Small intestine (tissue), 7 donors: ENCODE results near the gene WAPL. TPM values are rescaled to one million over a fixed set of nuclear protein-coding genes. Genes with fewer than 3 reads are reported as not detected.

ENCODE experiments used
- DNase-seq, 2 donors: peaks; one replicate each; pipeline versions ENCODE4 v3.0.0 to v3.0.0-alpha.2; 2013
- FAIRE-seq: peaks from 2 replicates; lab custom pipeline; 2012; peaks lifted over from hg19 to GRCh38; lab: Jason Lieb, UNC
- H3K27ac ChIP-seq, 3 donors: one replicate each; pipeline ENCODE4 v1.5.1; 2013; ENCODE audit warnings: low read length in 2 of 3, mild to moderate bottlenecking in 2 of 3, control low read depth in 1 of 3, inconsistent platforms in 1 of 3, low read depth in 1 of 3, moderate library complexity in 1 of 3
- H3K27me3 ChIP-seq, 3 donors: one replicate each; pipeline ENCODE4 v1.6.1; 2013; ENCODE audit warnings: low read length in 3 of 3, inconsistent platforms in 1 of 3; ENCODE audit not compliant: control insufficient read depth in 3 of 3, insufficient read depth in 3 of 3
- H3K36me3 ChIP-seq, 3 donors: one replicate each; pipeline ENCODE4 v1.6.1; 2013; ENCODE audit warnings: low read length in 3 of 3, inconsistent platforms in 1 of 3, low read depth in 1 of 3, mild to moderate bottlenecking in 1 of 3, moderate library complexity in 1 of 3; ENCODE audit not compliant: control insufficient read depth in 3 of 3, insufficient read depth in 2 of 3
- H3K4me1 ChIP-seq, 3 donors: one replicate each; pipeline ENCODE4 v1.6.1; 2013; ENCODE audit warnings: low read length in 2 of 3, inconsistent platforms in 1 of 3, low read depth in 1 of 3, mild to moderate bottlenecking in 1 of 3, moderate library complexity in 1 of 3; ENCODE audit not compliant: control insufficient read depth in 3 of 3, insufficient read depth in 2 of 3
- H3K4me3 ChIP-seq, 3 donors: one replicate each; pipeline ENCODE4 v1.5.1; 2013; ENCODE audit warnings: low read length in 3 of 3, control low read depth in 1 of 3, inconsistent platforms in 1 of 3, low read depth in 1 of 3, mild to moderate bottlenecking in 1 of 3, moderate library complexity in 1 of 3
- H3K9me3 ChIP-seq, 2 donors: one replicate each; pipeline ENCODE4 v1.6.1; 2013; ENCODE audit warnings: low read depth in 1 of 2, low read length in 1 of 2; ENCODE audit not compliant: control insufficient read depth in 2 of 2, insufficient read depth in 1 of 2
- WGBS, 3 donors: extraction: QIAGEN DNeasy Blood & Tissue Kit; methylation state at CpG; one replicate each; pipeline ENCODE4 v1.1.7; 2013; 5-methylcytosine and 5-hydroxymethylcytosine counted together
- polyA plus RNA-seq, 4 donors: library from polyadenylated mRNA; stranded (reverse) in 3 of 4; unstranded in 1 of 4; fragments of 200-250 nt in 3 of 4; fragments of 120-200 nt in 1 of 4; gene quantifications; one replicate each; pipeline versions ENCODE4 v1.2.1 to v1.2.3, GENCODE V29; 2013
- donor health status: healthy with polysubstance abuse.
- donor health status: control.
- donor health status: control.
- donor health status: Bipolar disorder and iron deficiency.
- donor health status: healthy.

The WAPL gene
- polyA plus RNA-seq, 4 donors, result 15.7 to 35.5 (median 18.4) TPM

GRCh38 chr10:86480571-86480970, 41.0 kb downstream of the WAPL start:
- no peak overlapping the region for H3K27ac ChIP-seq
- no peaks in the 10 kb centered on the region for H3K9me3 ChIP-seq
- no peak overlapping the region for H3K4me3 ChIP-seq
- DNase-seq, result no peak
- H3K27me3 ChIP-seq, result no peaks in the 10 kb centered on the region
- FAIRE-seq, result no peak
- H3K4me1 ChIP-seq, result no peaks in the 10 kb centered on the region
- peaks cover 0 to 35% (median 12%) of the 10 kb centered on the region in 3 donors for H3K36me3 ChIP-seq
- whole genome bisulfite sequencing, 3 donors, result 77 to 87% (median 79%) methylated on average over 1 of the region's 1 CpG

GRCh38 chr10:86472061-86472460, 49.5 kb downstream of the WAPL start:
- FAIRE-seq, result no peak

GRCh38 chr10:86461963-86462804, 59.4 kb downstream of the WAPL start:
- Histone ChIP-seq H3K27me3 (no peaks in the 10 kb centered on the region), H3K27ac (no peak overlapping the region), H3K36me3 (peaks cover 6 to 29% (median 16%) of the 10 kb centered on the region in 3 donors), H3K4me1 (no peaks in the 10 kb centered on the region), H3K4me3 (no peak overlapping the region), H3K9me3 (no peaks in the 10 kb centered on the region)
- 93 to 97% (median 95%) methylated on average over 9 to 10 of the region's 10 CpGs for WGBS, 3 donors
- FAIRE-seq, result no peak
- no peak for DNase-seq

More at GRCh38 chr10:86472061-86472460, 49.5 kb downstream of the WAPL start:
- WGBS, 3 donors, result 86 to 90% (median 90%) methylated on average over 3 of the region's 3 CpGs
- peaks cover 6 to 36% (median 6%) of the 10 kb centered on the region in 3 donors for H3K36me3 ChIP-seq
- no peaks in the 10 kb centered on the region for H3K4me1 ChIP-seq
- no peaks in the 10 kb centered on the region for H3K9me3 ChIP-seq
- H3K27me3 ChIP-seq, result no peaks in the 10 kb centered on the region
- DNase-seq, result no peak
- H3K4me3 ChIP-seq, result no peak overlapping the region
- H3K27ac ChIP-seq, result no peak overlapping the region

GRCh38 chr10:86451604-86451960, 70.0 kb downstream of the WAPL start:
- Histone ChIP-seq H3K27me3 (no peaks in the 10 kb centered on the region), H3K27ac (no peak overlapping the region), H3K4me3 (no peak overlapping the region), H3K36me3 (peaks cover 8 to 42% (median 14%) of the 10 kb centered on the region in 3 donors), H3K9me3 (peaks cover 0 to 5% of the 10 kb centered on the region in 2 donors), H3K4me1 (no peaks in the 10 kb centered on the region)
- no peak for DNase-seq
- FAIRE-seq, result no peak
- WGBS, 3 donors, result 94 to 96% (median 94%) methylated on average over 4 of the region's 4 CpGs

- FAIRE-seq (no peak), DNase-seq (peak; percentile 24 to 46)
- Histone ChIP-seq H3K36me3 (peaks cover 9 to 44% (median 14%) of the 10 kb centered on the region in 3 donors), H3K27ac (no peak overlapping the region), H3K27me3 (no peaks in the 10 kb centered on the region), H3K9me3 (peaks cover 0 to 5% of the 10 kb centered on the region in 2 donors), H3K4me1 (no peaks in the 10 kb centered on the region), H3K4me3 (no peak overlapping the region)
- WGBS, 3 donors, result 57 to 77% (median 70%) methylated on average over 7 of the region's 7 CpGs
These were observed 70.6 kb downstream of the WAPL start for GRCh38 chr10:86450806-86451603.

GRCh38 chr10:86449926-86450558, 71.5 kb downstream of the WAPL start:
- WGBS, 3 donors, result 84 to 89% (median 87%) methylated on average over 7 of the region's 7 CpGs
- DNase-seq (no peak), FAIRE-seq (no peak)
- Histone ChIP-seq H3K36me3 (peaks cover 10 to 52% (median 14%) of the 10 kb centered on the region in 3 donors), H3K9me3 (peaks cover 0 to 5% of the 10 kb centered on the region in 2 donors), H3K4me1 (no peaks in the 10 kb centered on the region), H3K27me3 (no peaks in the 10 kb centered on the region), H3K27ac (no peak overlapping the region), H3K4me3 (no peak overlapping the region)

GRCh38 chr10:86447432-86447831, 74.2 kb downstream of the WAPL start:
- FAIRE-seq, result no peak
- Histone ChIP-seq H3K4me1 (peaks cover 0 to 7% (median 2%) of the 10 kb centered on the region in 3 donors), H3K4me3 (no peak overlapping the region), H3K36me3 (peaks cover 10 to 50% (median 13%) of the 10 kb centered on the region in 3 donors), H3K27ac (peak overlapping the region in 1 of 3 donors; percentile 44), H3K27me3 (no peaks in the 10 kb centered on the region), H3K9me3 (no peaks in the 10 kb centered on the region)
- WGBS, 3 donors, result 90 to 100% (median 93%) methylated on average over 1 of the region's 1 CpG
- DNase-seq, result no peak

- Histone ChIP-seq H3K4me3 (no peak overlapping the region), H3K36me3 (peaks cover 10 to 48% (median 12%) of the 10 kb centered on the region in 3 donors), H3K27me3 (no peaks in the 10 kb centered on the region), H3K4me1 (peaks cover 0 to 7% (median 2%) of the 10 kb centered on the region in 3 donors), H3K9me3 (no peaks in the 10 kb centered on the region), H3K27ac (no peak overlapping the region)
- WGBS, 3 donors, result 70 to 79% (median 76%) methylated on average over 1 of the region's 1 CpG
- FAIRE-seq (no peak), DNase-seq (no peak)
These were observed 74.6 kb downstream of the WAPL start for GRCh38 chr10:86446987-86447386.
